Right atrium auricular region (tissue), 2 donors: ENCODE data around the gene TTK. TPM values are rescaled to one million over a fixed set of nuclear protein-coding genes. Genes with fewer than 3 reads are reported as not detected.
A peak's percentile ranks its signal among the peaks of the same experiment; 100 is the strongest.

Source experiments
- DNase-seq: peaks from one replicate; pipeline ENCODE4 v3.0.0-alpha.2; 2019; ENCODE audit warnings: low spot score
- H3K27ac ChIP-seq, 2 donors: fragments of 200-600 bp; sonication (generic); 1 replicate in 1 of 2; 2 replicates in 1 of 2; pipeline ENCODE4 v1.5.1; 2016 to 2019
- H3K27me3 ChIP-seq, 2 donors: fragments of 200-600 bp; sonication (generic); one replicate each; pipeline versions ENCODE4 v1.5.1 to v1.6.0; 2017 to 2019
- H3K36me3 ChIP-seq: fragments of 200-600 bp; sonication (generic); one replicate; pipeline ENCODE4 v1.5.1; 2016
- H3K4me1 ChIP-seq, 2 donors: fragments of 200-600 bp; sonication (generic); one replicate each; pipeline versions ENCODE4 v1.5.1 to v1.6.0; 2017 to 2019
- H3K4me3 ChIP-seq, 2 donors: fragments of 200-600 bp; sonication (generic); 1 replicate in 1 of 2; 2 replicates in 1 of 2; pipeline ENCODE4 v1.5.1; 2017 to 2019; ENCODE audit warnings: mild to moderate bottlenecking in 1 of 2, moderate library complexity in 1 of 2
- H3K9me3 ChIP-seq, 2 donors: fragments of 200-600 bp; sonication (generic); one replicate each; pipeline ENCODE4 v1.5.1; 2019
- CTCF ChIP-seq, 2 donors: fragments of 200-600 bp; sonication (generic); IDR thresholded peaks; one replicate each; pipeline ENCODE4 v1.5.1; 2019; ENCODE audit warnings: antibody characterized with exemption in 2 of 2
- total RNA-seq, 2 donors: library from RNA; depleted of rRNA; stranded (reverse); fragments of >200 nt; gene quantifications; one replicate each; pipeline ENCODE4 v1.1.0, GENCODE V29; 2016

Gene TTK
- under 1 TPM; 0.08 to 0.52 TPM for total RNA-seq

GRCh38 chr6:80004173-80005072, at the start of gene TTK:
Gene TTK (plus strand): TSS chr6:80004649. CDS start chr6:80005844, 1,195 bp downstream.
- peak; percentile 90 for DNase-seq
- Histone ChIP-seq H3K27me3 (no peaks in the 10 kb centered on the region), H3K36me3 (no peaks in the 10 kb centered on the region), H3K27ac (peak within 1 kb of the TSS; percentile 79 to 81), H3K4me1 (peaks cover 0 to 15% of the 10 kb centered on the region in 2 donors), H3K9me3 (no peaks in the 10 kb centered on the region), H3K4me3 (peak within 1 kb of the TSS; percentile 62 to 65)
- TF ChIP-seq CTCF (IDR thresholded peaks at IDR 0.05) = no peak

DNA sequence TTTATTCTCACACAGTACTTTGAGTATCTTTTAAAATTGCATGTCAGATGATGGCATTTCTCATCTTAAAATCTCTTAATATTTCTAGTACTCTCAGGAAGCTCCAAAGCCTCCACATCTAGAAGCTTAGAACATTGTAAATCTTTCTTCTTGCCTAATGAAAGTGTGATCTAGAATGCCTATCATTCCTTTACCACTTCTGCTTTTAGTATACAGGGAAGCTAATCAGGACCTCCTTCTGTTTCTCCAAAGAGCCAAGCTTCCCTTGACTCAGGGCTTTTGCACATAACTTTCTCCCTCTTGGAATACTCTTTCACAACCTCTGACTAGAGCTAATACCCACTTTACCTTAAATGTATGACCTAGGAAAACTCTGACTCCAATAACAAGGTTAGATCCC, 49.6 kb upstream of the TTK start:
- H3K36me3 ChIP-seq = no peaks in the 10 kb centered on the region
- no peaks in the 10 kb centered on the region for H3K4me1 ChIP-seq
- no peaks in the 10 kb centered on the region for H3K27me3 ChIP-seq
- H3K9me3 ChIP-seq = no peaks in the 10 kb centered on the region
- no peak overlapping the region for H3K4me3 ChIP-seq
- H3K27ac ChIP-seq = no peak overlapping the region
- DNase-seq = no peak
- no peak for TF ChIP-seq CTCF (IDR thresholded peaks at IDR 0.05)

DNA sequence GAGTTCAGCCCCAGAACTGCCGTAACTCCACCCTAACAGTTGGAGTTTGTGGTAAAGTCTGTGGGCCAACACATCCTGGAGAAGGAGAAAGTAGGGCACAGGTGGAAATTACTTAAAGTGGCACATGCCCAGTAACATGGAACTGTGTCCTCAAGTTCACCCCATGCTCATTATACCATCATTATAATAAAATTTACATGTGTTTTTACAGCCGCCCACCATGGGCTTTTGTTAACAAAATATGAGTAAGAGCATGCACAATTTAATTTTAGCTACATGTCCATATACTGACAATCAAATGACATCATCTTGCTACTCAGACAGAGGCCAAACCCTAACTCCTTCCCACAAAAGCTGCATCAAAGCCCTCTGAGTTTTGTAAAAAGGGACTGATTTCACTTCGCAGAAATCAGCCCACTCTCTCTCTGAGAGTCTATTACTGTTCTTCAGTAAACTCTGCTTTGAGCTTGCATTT, 39.8 kb upstream of the TTK start:
- H3K36me3 ChIP-seq = no peaks in the 10 kb centered on the region
- no peak overlapping the region for H3K4me3 ChIP-seq
- no peaks in the 10 kb centered on the region for H3K4me1 ChIP-seq

GRCh38 chr6:79967178-79967577, 37.3 kb upstream of the TTK start:
- no peak for DNase-seq
- Histone ChIP-seq H3K27me3 (no peaks in the 10 kb centered on the region), H3K9me3 (peaks cover 0 to 41% of the 10 kb centered on the region in 2 donors), H3K4me1 (no peaks in the 10 kb centered on the region), H3K27ac (no peak overlapping the region), H3K4me3 (no peak overlapping the region), H3K36me3 (no peaks in the 10 kb centered on the region)
- TF ChIP-seq CTCF (IDR thresholded peaks at IDR 0.05) = no peak

More for the DNA sequence above, 39.8 kb upstream of the TTK start:
- TF ChIP-seq CTCF (IDR thresholded peaks at IDR 0.05) = no peak
- H3K9me3 ChIP-seq = peaks cover 0 to 25% of the 10 kb centered on the region in 2 donors
- H3K27ac ChIP-seq = no peak overlapping the region
- no peak for DNase-seq
- no peaks in the 10 kb centered on the region for H3K27me3 ChIP-seq

DNA sequence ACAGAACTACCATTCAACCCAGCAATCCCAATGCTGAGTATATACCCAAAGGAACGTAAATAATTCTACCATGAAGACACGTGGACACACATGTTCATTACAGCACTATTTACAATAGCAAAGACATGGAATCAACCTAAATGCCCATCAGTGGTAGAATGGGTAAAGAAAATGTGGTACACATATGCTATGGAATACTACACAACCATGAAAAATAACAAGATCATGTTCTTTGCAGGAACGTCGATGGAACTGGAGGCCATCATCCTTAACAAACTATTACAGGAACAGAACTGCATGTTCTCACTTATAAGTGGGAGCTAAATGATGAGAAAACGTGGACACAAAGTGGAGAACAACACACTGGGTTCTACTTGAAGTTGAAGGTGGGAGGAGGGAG, 34.7 kb upstream of the TTK start:
- no peak for TF ChIP-seq CTCF (IDR thresholded peaks at IDR 0.05)
- H3K27me3 ChIP-seq = no peaks in the 10 kb centered on the region

More for the DNA sequence above, 34.7 kb upstream of the TTK start:
- DNase-seq = no peak
- H3K4me3 ChIP-seq = no peak overlapping the region
- no peaks in the 10 kb centered on the region for H3K4me1 ChIP-seq
- H3K27ac ChIP-seq = no peak overlapping the region
- peaks cover 0 to 41% of the 10 kb centered on the region in 2 donors for H3K9me3 ChIP-seq
- H3K36me3 ChIP-seq = no peaks in the 10 kb centered on the region
